ENCODE measurements around the gene PXMP2. TPM values are rescaled to one million over a fixed set of nuclear protein-coding genes. Genes with fewer than 3 reads are reported as not detected.

Gene PXMP2
- total RNA-seq, 1 donor from 2014 or later, result 48.9 TPM

GRCh38 chr12:132661972-132662371, 25.4 kb upstream of the PXMP2 start:
- no peak overlapping the region for H3K4me3 ChIP-seq (ENCODE audit: low read depth, low read length)
- no peak for TF ChIP-seq CTCF (conservative IDR thresholded peaks at IDR 0.05; ENCODE audit: low read depth, low read length)
- DNase-seq (ENCODE audit: low read depth), result no peak

GRCh38 chr12:132662901-132663755, 24.3 kb upstream of the PXMP2 start:
- DNase-seq (ENCODE audit: low read depth), result no peak
- no peak for TF ChIP-seq CTCF (conservative IDR thresholded peaks at IDR 0.05; ENCODE audit: low read depth, low read length)
- no peak overlapping the region for H3K4me3 ChIP-seq (ENCODE audit: low read depth, low read length)

- no peak for DNase-seq (ENCODE audit: low read depth)
- TF ChIP-seq CTCF (conservative IDR thresholded peaks at IDR 0.05; ENCODE audit: low read depth, low read length), result no peak
- no peak overlapping the region for H3K4me3 ChIP-seq (ENCODE audit: low read depth, low read length)
Observed at GRCh38 chr12:132664206-132665148, 22.9 kb upstream of the PXMP2 start.

GRCh38 chr12:132665149-132665491, 22.3 kb upstream of the PXMP2 start:
- no peak overlapping the region for H3K4me3 ChIP-seq (ENCODE audit: low read depth, low read length)
- DNase-seq (ENCODE audit: low read depth), result no peak
- TF ChIP-seq CTCF (conservative IDR thresholded peaks at IDR 0.05; ENCODE audit: low read depth, low read length), result no peak

GRCh38 chr12:132665794-132666193, 21.6 kb upstream of the PXMP2 start:
- no peak for DNase-seq (ENCODE audit: low read depth)
- H3K4me3 ChIP-seq (ENCODE audit: low read depth, low read length), result no peak overlapping the region
- no peak for TF ChIP-seq CTCF (conservative IDR thresholded peaks at IDR 0.05; ENCODE audit: low read depth, low read length)

GRCh38 chr12:132668191-132669088, 18.9 kb upstream of the PXMP2 start:
- DNase-seq (ENCODE audit: low read depth), result no peak
- TF ChIP-seq CTCF (conservative IDR thresholded peaks at IDR 0.05; ENCODE audit: low read depth, low read length), result no peak
- no peak overlapping the region for H3K4me3 ChIP-seq (ENCODE audit: low read depth, low read length)

All from epithelial cell of proximal tubule (primary cell).